Mononuclear cell (primary cell): ENCODE data around the gene KIAA1671. TPM values are rescaled to one million over a fixed set of nuclear protein-coding genes. Genes with fewer than 3 reads are reported as not detected.

Experiments used
- H3K27me3 ChIP-seq: 2 replicates; pipeline ENCODE4 v1.6.0; 2011; ENCODE audit warnings: low read length, control low read depth; ENCODE audit not compliant: insufficient read depth
- H3K4me1 ChIP-seq: 2 replicates; pipeline ENCODE4 v1.5.1; 2011; ENCODE audit warnings: mild to moderate bottlenecking, low read length, control low read depth; ENCODE audit not compliant: insufficient read depth
- H3K4me3 ChIP-seq: 2 replicates; pipeline ENCODE4 v1.5.1; 2011; ENCODE audit warnings: mild to moderate bottlenecking, low read length, moderate library complexity
- H3K9me3 ChIP-seq: 2 replicates; pipeline ENCODE4 v1.5.1; 2011; ENCODE audit warnings: low read depth, mild to moderate bottlenecking, control low read depth, low read length
- total RNA-seq: library from RNA; depleted of rRNA; stranded (reverse); fragments of >200 nt; gene quantifications from one replicate; pipeline ENCODE4 v1.2.3, GENCODE V29; 2012

Gene KIAA1671
- total RNA-seq, 1 donor: 0.31 TPM

GRCh38 chr22:25066861-25067435 is 114.4 kb downstream of the KIAA1671 start:
- peaks cover 47% of the 10 kb centered on the region for H3K4me1 ChIP-seq
- no peaks in the 10 kb centered on the region for H3K9me3 ChIP-seq

DNA sequence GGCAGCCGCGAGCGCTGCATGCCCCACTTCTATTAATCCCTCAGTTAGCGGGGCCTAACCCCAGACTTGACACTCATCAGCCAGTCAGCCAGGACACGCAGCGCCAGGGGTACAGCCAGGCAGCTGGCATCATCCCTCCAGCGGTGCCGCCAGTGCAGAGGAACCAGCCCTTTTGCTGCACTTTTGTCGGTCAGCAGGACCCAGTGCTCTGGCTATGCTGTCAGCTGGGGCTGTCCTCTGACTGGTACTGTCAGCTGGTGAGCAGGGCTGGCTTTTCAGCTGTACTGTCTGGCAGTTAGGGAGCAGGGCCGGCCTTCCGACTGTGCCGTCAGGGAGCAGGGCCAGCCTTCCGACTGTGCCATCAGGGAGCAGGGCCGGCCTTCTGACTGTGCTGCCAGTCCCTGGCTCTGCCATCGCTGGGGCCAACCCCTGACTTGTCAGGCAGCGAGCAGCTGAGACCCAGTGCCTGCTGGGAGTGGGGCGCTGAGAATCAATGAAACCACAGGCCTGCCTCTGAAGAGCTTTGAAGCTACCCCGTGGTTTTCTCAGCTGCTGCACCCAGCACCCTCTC is 115.4 kb downstream of the KIAA1671 start:
- Histone ChIP-seq H3K9me3 (no peaks in the 10 kb centered on the region), H3K4me1 (peaks cover 42% of the 10 kb centered on the region), H3K4me3 (no peak overlapping the region), H3K27me3 (peaks cover 6% of the 10 kb centered on the region)

More at GRCh38 chr22:25066861-25067435, 114.4 kb downstream of the KIAA1671 start:
- no peak overlapping the region for H3K4me3 ChIP-seq
- peaks cover 6% of the 10 kb centered on the region for H3K27me3 ChIP-seq

DNA sequence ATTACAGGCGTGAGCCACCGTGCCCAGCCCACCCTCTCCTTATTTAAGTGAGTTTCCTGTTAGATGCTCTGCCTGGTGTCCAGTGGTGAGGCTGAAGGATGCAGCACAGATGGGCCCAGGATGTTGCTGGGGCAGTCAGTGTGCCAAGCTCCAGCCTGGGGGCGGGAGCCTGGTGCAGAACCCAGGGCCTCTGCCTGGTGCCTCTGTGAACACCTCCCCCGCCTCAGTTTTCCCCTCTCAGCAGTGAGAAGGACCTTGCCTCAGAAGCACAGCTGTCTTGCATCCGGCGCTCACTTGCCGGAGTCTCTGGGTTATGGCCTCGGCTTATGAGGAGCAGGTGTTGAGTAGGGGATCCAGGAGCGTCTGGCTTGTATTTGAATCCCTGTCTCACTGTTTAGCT is 116.2 kb downstream of the KIAA1671 start:
- H3K27me3 ChIP-seq: peaks cover 6% of the 10 kb centered on the region
- H3K4me3 ChIP-seq: no peak overlapping the region
- no peaks in the 10 kb centered on the region for H3K9me3 ChIP-seq
- peaks cover 36% of the 10 kb centered on the region for H3K4me1 ChIP-seq

GRCh38 chr22:25069426-25069757 is 116.9 kb downstream of the KIAA1671 start:
- Histone ChIP-seq H3K4me1 (peaks cover 36% of the 10 kb centered on the region), H3K4me3 (no peak overlapping the region), H3K9me3 (no peaks in the 10 kb centered on the region), H3K27me3 (peaks cover 6% of the 10 kb centered on the region)

- Histone ChIP-seq H3K4me3 (peak overlapping the region; percentile 27), H3K27me3 (peaks cover 6% of the 10 kb centered on the region), H3K4me1 (peaks cover 39% of the 10 kb centered on the region), H3K9me3 (no peaks in the 10 kb centered on the region)
These were observed 117.4 kb downstream of the KIAA1671 start for GRCh38 chr22:25069758-25070481.

GRCh38 chr22:25070956-25071355 is 118.4 kb downstream of the KIAA1671 start:
- peaks cover 6% of the 10 kb centered on the region for H3K27me3 ChIP-seq
- H3K4me1 ChIP-seq: peaks cover 44% of the 10 kb centered on the region
- H3K9me3 ChIP-seq: no peaks in the 10 kb centered on the region
- H3K4me3 ChIP-seq: no peak overlapping the region

GRCh38 chr22:25071720-25072119 is 119.2 kb downstream of the KIAA1671 start:
- peaks cover 47% of the 10 kb centered on the region for H3K4me1 ChIP-seq

DNA sequence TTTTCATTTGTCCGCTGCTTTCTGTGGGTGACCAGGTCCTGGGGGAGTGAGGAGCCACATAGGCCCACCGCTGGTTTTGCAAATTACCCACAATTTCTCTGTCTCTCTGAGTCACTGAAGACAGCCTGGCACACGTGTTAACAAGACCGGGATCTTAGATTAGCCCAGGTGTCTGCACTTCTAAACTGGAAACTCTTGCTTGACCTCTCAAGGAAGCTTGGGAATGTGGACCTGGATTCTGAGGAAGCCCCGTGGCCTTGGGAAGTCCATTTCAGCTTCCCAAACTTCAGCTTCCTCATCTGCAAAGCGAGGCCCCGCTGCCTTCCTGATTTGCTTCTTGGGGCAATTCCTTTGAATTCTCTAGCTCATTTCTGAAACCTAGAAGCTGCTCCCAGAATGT is 119.9 kb downstream of the KIAA1671 start:
- Histone ChIP-seq H3K27me3 (peaks cover 6% of the 10 kb centered on the region), H3K9me3 (no peaks in the 10 kb centered on the region), H3K4me1 (peaks cover 47% of the 10 kb centered on the region), H3K4me3 (no peak overlapping the region)

More at GRCh38 chr22:25071720-25072119, 119.2 kb downstream of the KIAA1671 start:
- H3K27me3 ChIP-seq: peaks cover 6% of the 10 kb centered on the region
- H3K9me3 ChIP-seq: no peaks in the 10 kb centered on the region
- H3K4me3 ChIP-seq: no peak overlapping the region

- Histone ChIP-seq H3K4me1 (peaks cover 28% of the 10 kb centered on the region), H3K4me3 (no peak overlapping the region), H3K9me3 (no peaks in the 10 kb centered on the region), H3K27me3 (no peaks in the 10 kb centered on the region)
These were observed 123.8 kb downstream of the KIAA1671 start for GRCh38 chr22:25076336-25076735.

DNA sequence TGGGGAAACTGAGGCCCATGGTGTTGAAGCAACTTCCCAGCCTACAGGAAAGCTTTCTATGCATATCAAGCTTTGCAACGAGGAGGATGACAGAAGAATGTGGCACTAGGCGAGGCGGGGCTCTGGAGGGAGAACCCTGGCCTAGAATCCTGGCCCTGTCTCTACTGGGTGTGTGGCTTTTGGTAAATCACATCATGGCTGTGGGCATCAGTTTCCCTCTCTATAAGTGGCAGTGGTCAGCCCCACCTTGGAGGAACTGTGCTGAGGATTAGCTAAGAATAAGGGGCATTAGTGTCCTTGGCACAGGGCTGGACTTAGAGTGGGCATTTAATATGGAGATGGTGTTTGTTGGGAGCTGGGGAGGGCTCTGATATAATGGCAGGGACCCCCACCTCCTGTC is 124.5 kb downstream of the KIAA1671 start:
- peaks cover 34% of the 10 kb centered on the region for H3K4me1 ChIP-seq

DNA sequence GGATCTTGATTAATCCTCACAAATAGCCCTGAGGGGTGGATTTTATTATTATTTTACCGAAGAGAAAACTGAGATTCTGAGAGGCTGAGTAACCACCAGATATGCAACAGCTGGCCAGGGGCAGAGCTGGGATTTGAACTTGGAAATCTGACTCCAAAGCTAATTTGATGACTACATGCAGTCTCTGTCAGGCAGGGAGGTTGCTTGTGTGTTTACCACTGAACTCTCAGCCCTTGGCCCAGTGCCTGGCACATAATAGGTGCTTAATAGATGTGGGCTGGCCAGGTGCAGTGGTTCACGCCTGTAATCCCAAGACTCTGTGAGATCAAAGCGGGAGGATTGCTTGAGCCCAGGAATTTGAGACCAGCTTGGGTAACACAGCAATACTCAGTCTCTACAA is 125.4 kb downstream of the KIAA1671 start:
- H3K4me1 ChIP-seq: peaks cover 34% of the 10 kb centered on the region
- no peaks in the 10 kb centered on the region for H3K9me3 ChIP-seq
- H3K4me3 ChIP-seq: no peak overlapping the region
- H3K27me3 ChIP-seq: no peaks in the 10 kb centered on the region

More for the DNA sequence above, 124.5 kb downstream of the KIAA1671 start:
- Histone ChIP-seq H3K9me3 (no peaks in the 10 kb centered on the region), H3K4me3 (no peak overlapping the region), H3K27me3 (no peaks in the 10 kb centered on the region)

DNA sequence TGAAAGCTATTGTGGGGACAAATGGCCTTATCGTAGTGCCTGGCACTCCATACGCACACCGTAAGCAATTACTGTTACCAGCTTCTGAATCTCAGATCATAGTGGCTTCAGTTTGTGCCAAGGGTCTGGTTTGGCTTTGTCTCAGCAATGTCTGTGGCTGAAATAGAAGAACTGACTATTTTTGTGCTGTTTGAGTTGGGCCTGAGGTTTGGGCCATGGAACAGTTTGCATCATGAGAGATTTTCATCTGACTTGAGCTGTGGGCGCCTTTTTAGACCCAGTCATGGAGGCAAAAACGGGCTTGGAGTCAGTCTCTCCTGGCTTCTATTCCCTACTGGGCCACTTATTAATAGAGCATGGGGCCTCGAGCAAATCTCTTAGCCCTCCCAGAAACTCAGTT is 126.1 kb downstream of the KIAA1671 start:
- H3K4me1 ChIP-seq: peaks cover 34% of the 10 kb centered on the region

DNA sequence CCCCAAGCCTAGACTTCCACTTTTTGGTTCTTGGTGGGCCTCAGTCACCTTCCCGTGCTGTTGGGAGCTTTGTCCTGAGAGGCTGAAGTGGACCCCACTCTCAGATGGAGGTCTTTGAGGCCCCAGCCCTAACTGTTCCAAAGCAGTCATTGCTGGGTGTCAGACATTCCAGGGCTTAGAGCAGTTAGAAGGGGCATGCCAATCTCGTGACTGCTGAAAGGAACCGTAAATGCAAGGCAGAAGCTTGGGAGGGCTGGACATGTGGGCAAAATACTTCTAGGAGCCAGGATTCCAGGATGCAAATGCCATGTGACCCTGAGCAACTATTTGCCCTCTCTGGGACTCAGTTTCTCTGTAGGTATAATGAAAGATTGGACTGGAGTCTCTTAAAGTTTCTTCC is 128.3 kb downstream of the KIAA1671 start:
- H3K27me3 ChIP-seq: no peaks in the 10 kb centered on the region
- H3K4me3 ChIP-seq: no peak overlapping the region
- H3K9me3 ChIP-seq: no peaks in the 10 kb centered on the region
- H3K4me1 ChIP-seq: peaks cover 25% of the 10 kb centered on the region

More for the DNA sequence above, 126.1 kb downstream of the KIAA1671 start:
- Histone ChIP-seq H3K27me3 (no peaks in the 10 kb centered on the region), H3K4me3 (no peak overlapping the region), H3K9me3 (no peaks in the 10 kb centered on the region)

DNA sequence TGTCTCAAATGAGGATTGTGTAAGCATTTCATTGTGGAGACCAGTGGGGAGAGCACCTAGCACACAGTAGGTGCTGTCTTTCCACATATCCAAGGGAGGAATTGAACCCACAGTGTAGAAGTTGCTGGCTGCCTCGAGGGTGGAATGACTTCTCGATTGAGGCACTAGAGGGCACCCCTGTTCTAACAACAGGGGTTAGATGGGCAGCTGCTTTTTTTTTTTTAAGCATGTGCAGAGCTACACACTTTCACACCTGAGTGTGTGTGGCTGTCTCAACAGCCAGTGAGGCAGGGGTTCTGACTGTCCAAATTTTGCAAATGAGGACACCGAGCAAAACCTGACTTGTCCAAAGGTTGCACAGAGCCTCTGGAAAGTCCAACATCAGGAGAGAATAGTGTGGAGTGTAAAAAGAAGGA is 128.9 kb downstream of the KIAA1671 start:
- Histone ChIP-seq H3K27me3 (no peaks in the 10 kb centered on the region), H3K4me1 (peaks cover 25% of the 10 kb centered on the region), H3K9me3 (no peaks in the 10 kb centered on the region), H3K4me3 (no peak overlapping the region)

DNA sequence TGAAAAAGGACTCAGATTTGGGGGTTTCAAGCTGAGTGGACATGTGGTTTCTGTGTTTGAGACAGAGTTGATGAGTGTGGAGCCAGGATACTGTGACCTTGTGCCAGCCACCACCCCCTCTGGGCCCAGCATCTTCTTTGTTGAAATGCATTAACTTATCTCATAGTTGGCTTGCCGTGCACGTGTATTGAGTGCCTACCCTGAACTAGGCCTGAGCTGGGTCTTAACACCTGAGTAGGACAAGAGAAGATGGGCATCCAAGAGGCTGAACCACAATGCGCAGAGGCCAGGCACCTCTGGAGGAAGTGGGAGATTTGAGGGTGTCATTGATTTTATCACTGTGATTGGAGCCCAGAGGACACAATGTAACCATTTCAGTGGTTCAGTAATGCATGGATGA is 129.6 kb downstream of the KIAA1671 start:
- Histone ChIP-seq H3K27me3 (no peaks in the 10 kb centered on the region), H3K4me3 (no peak overlapping the region), H3K9me3 (no peaks in the 10 kb centered on the region), H3K4me1 (peaks cover 21% of the 10 kb centered on the region)
